H1 (cell line): ENCODE results near the gene KDELR1. TPM values are rescaled to one million over a fixed set of nuclear protein-coding genes. Genes with fewer than 3 reads are reported as not detected.

Source experiments
- PHF8 ChIP-seq: fragments of 200-600 bp; sonication (generic); conservative IDR thresholded peaks from 2 replicates; pipeline ENCODE4 v1.7.1; 2012; ENCODE audit warnings: low read depth, mild to moderate bottlenecking, inconsistent platforms, low read length, moderate library complexity
- RBBP5 ChIP-seq: IDR thresholded peaks from 2 replicates; pipeline ENCODE4 v1.7.1; 2012; ENCODE audit warnings: low read depth, mild to moderate bottlenecking, inconsistent platforms, low read length, moderate library complexity, borderline replicate concordance
- polyA plus RNA-seq, 7 experiments: library from polyadenylated mRNA; depleted of rRNA in 3 of 7; stranded (reverse) in 5 of 7; unstranded in 2 of 7; fragments of >200 nt in 5 of 7; fragments of 200-250 nt in 2 of 7; gene quantifications; 1 replicate in 5 of 7; 2 replicates in 1 of 7; 4 replicates in 1 of 7; pipeline versions ENCODE4 v1.2.1 to v1.2.3, GENCODE V29; 2011 to 2013; ENCODE audit warnings: missing spikeins in 2 of 7, mixed read lengths in 2 of 7
- total RNA-seq: library from RNA; stranded (reverse); fragmentation: NEBNext Ultra II Directional; extraction: Animal tissue kit (Norgen Biotek cat#: 25700); gene quantifications from 2 replicates; pipeline ENCODE4 v1.2.1, GENCODE V29; 2021

Gene KDELR1
- total and polyA plus RNA-seq, 2 of the 8 experiments (the other 6 are each of a cell fraction or from before 2014, with no cell fraction given) = 225 to 231 TPM

DNA sequence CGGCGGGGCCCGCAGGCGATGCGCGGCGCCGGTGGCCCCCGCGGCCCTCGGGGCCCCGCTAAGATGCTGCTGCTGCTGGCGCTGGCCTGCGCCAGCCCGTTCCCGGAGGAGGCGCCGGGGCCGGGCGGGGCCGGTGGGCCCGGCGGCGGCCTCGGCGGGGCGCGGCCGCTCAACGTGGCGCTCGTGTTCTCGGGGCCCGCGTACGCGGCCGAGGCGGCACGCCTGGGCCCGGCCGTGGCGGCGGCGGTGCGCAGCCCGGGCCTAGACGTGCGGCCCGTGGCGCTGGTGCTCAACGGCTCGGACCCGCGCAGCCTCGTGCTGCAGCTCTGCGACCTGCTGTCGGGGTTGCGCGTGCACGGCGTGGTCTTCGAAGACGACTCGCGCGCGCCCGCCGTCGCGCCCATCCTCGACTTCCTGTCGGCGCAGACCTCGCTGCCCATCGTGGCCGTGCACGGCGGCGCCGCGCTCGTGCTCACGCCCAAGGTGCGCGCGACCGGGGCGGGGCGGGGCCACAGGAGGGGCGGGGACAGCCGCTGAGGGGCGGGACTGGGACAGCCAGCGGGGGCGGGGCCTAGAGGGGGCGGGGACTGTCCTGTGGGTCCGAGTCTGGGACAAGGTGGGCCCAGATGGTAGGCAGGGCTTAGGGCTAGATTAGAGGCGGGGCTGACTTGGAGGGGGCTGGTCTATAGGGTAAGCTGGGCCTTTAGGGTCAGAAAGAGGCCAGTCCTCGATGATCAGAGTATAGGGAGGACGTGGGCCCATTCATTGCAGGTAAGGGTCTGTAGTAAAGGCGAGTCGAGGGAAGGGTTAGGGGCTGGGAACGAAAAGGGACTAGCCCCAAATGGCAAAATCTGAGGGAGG lies 7.3 kb upstream of the KDELR1 start (continued):
- TF ChIP-seq RBBP5 (peak; percentile 50; the same call in 1 of the 2 replicates), PHF8 (peak; percentile 49; the same call in 1 of the 2 replicates)
